PC-3 (cell line): ENCODE measurements around the gene JUNB. TPM values are rescaled to one million over a fixed set of nuclear protein-coding genes. Genes with fewer than 3 reads are reported as not detected.

Experiments
- ATAC-seq: fragments of 200-7000 bp; cut with Tn5 transposase; 2 replicates; pipeline ENCODE4 v1.9.1; 2020; ENCODE audit warnings: mild to moderate bottlenecking, moderate library complexity
- BruUV-seq: library from RNA; stranded (reverse); fragments of 400-500 nt; replicated peaks from 2 replicates; lab custom pipeline; 2021; lab: Mats Ljungman, UMichigan
- CTCF ChIA-PET: fragments of 300-600 bp; sonication (Branson Sonifier 250); formaldehyde crosslinking; loops from one replicate; lab custom pipeline; 2022; ENCODE audit warnings: antibody characterized with exemption; lab: Charles Lee
- POLR2A ChIA-PET: fragments of 300-600 bp; sonication (Branson Sonifier 250); formaldehyde crosslinking; loops from one replicate; lab custom pipeline; 2022; ENCODE audit warnings: antibody characterized with exemption; ENCODE audit not compliant: unreplicated experiment; lab: Charles Lee
- DNase-seq: peaks from one replicate; pipeline ENCODE4 v3.0.0-alpha.2; 2015
- H2AFZ ChIP-seq: fragments of 300-600 bp; sonication (generic); 2 replicates; pipeline ENCODE4 v1.6.0; 2016; ENCODE audit warnings: antibody characterized with exemption, low read length
- H3F3A ChIP-seq: fragments of 300-600 bp; sonication (generic); one replicate; pipeline ENCODE4 v1.6.0; 2017; ENCODE audit warnings: antibody characterized with exemption, low read length, control low read depth, mild to moderate bottlenecking; ENCODE audit not compliant: unreplicated experiment
- H3K27ac ChIP-seq: fragments of 300-600 bp; sonication (generic); 2 replicates; pipeline ENCODE4 v1.5.1; 2016; ENCODE audit warnings: mild to moderate bottlenecking, low read length
- H3K27me3 ChIP-seq: fragments of 300-600 bp; sonication (generic); 2 replicates; pipeline ENCODE4 v1.6.1; 2016; ENCODE audit warnings: low read length, mixed read lengths
- H3K36me3 ChIP-seq: fragments of 300-600 bp; sonication (generic); 2 replicates; pipeline ENCODE4 v1.6.1; 2016; ENCODE audit warnings: low read depth, mixed run types, low read length, mixed read lengths
- H3K4me1 ChIP-seq: fragments of 300-600 bp; sonication (generic); 2 replicates; pipeline ENCODE4 v1.5.1; 2016; ENCODE audit warnings: low read length; ENCODE audit not compliant: insufficient read depth
- H3K4me2 ChIP-seq: fragments of 300-600 bp; sonication (generic); 2 replicates; pipeline ENCODE4 v1.6.0; 2016; ENCODE audit warnings: low read length
- H3K4me3 ChIP-seq: fragments of 300-600 bp; sonication (generic); 2 replicates; pipeline ENCODE4 v1.5.1; 2016; ENCODE audit warnings: mild to moderate bottlenecking, low read length, mixed read lengths
- H3K79me2 ChIP-seq: fragments of 300-600 bp; sonication (generic); 2 replicates; pipeline ENCODE4 v1.6.1; 2017; ENCODE audit warnings: low read length, mixed read lengths
- H3K9ac ChIP-seq: fragments of 300-600 bp; sonication (generic); 2 replicates; pipeline ENCODE4 v1.6.0; 2016; ENCODE audit warnings: mild to moderate bottlenecking, low read length
- H3K9me2 ChIP-seq: fragments of 300-600 bp; sonication (generic); replicated peaks from 2 replicates; pipeline ENCODE4 v1.6.1; 2016; ENCODE audit warnings: mixed run types, low read length, mixed read lengths
- H3K9me3 ChIP-seq: fragments of 300-600 bp; sonication (generic); 2 replicates; pipeline ENCODE4 v1.6.1; 2016; ENCODE audit warnings: low read length, mixed read lengths
- H4K20me1 ChIP-seq: fragments of 300-600 bp; sonication (generic); 2 replicates; pipeline ENCODE4 v1.6.1; 2016; ENCODE audit warnings: low read length, mixed read lengths
- CTCF ChIP-seq: fragments of 300-600 bp; sonication (generic); conservative IDR thresholded peaks from 2 replicates; pipeline ENCODE4 v1.5.1; 2017; ENCODE audit warnings: antibody characterized with exemption, low read depth, mild to moderate bottlenecking, low read length
- EZH2 ChIP-seq: fragments of 300-600 bp; sonication (generic); IDR thresholded peaks from one replicate; pipeline ENCODE4 v1.6.1; 2017; ENCODE audit warnings: antibody characterized with exemption, mild to moderate bottlenecking, low read length; ENCODE audit not compliant: unreplicated experiment
- EZH2phosphoT487 ChIP-seq: fragments of 300-600 bp; sonication (generic); IDR thresholded peaks from 2 replicates; pipeline ENCODE4 v1.6.1; 2018; ENCODE audit warnings: mild to moderate bottlenecking, antibody characterized with exemption, low read length, borderline replicate concordance
- intact Hi-C: fragments of 100-400 bp; cut with micrococcal nuclease; formaldehyde crosslinking; loops from 2 replicates; pipeline ENCODE4 v1.9.0; 2023
- microRNA-seq: library from miRNA; unstranded; fragments of <30 nt; microRNA quantifications from one replicate; pipeline ENCODE4 v1.1.0, GENCODE V29; 2020; ENCODE audit not compliant: unreplicated experiment
- total RNA-seq: library from RNA; depleted of rRNA; stranded (reverse); fragments of >200 nt; gene quantifications from 2 replicates; pipeline ENCODE4 v1.2.3, GENCODE V29; 2014; rRNA removed

The JUNB gene
- total RNA-seq, 1 experiment from 2014 or later: 343 TPM

GRCh38 chr19:12841094-12841493, 49.8 kb downstream of the JUNB start:
- CTCF ChIA-PET: no interaction called here

GRCh38 chr19:12842511-12842910, 51.2 kb downstream of the JUNB start:
- Histone ChIP-seq H3K4me1 (peaks cover 24% of the 10 kb centered on the region), H3K27ac (no peak overlapping the region), H2AFZ (no peak overlapping the region), H3K9me2 (no peaks in the 10 kb centered on the region), H3K9ac (no peak overlapping the region), H3K27me3 (no peaks in the 10 kb centered on the region), H3K4me2 (no peak overlapping the region), H3K4me3 (no peak overlapping the region), H3K9me3 (no peaks in the 10 kb centered on the region), H3F3A (peaks cover 9% of the 10 kb centered on the region), H4K20me1 (0 out of 2 replicates have a peak, but pooled peaks cover 4% of the 10 kb centered on the region), H3K36me3 (no peaks in the 10 kb centered on the region), H3K79me2 (peaks cover 4% of the 10 kb centered on the region)
- intact Hi-C loops: no loop called here
- ATAC-seq (no peak), DNase-seq (no peak)
- no TSS peak for BruUV-seq
- ChIA-PET CTCF (no interaction called here), POLR2A (no interaction called here)
- TF ChIP-seq EZH2phosphoT487: no peak
- TF ChIP-seq EZH2: no peak

More at GRCh38 chr19:12841094-12841493, 49.8 kb downstream of the JUNB start:
- H3K4me3 ChIP-seq: no peak overlapping the region
- intact Hi-C loops: no loop called here
- H3K27me3 ChIP-seq: no peaks in the 10 kb centered on the region
- TF ChIP-seq EZH2: no peak
- TF ChIP-seq CTCF: no peak
- no peak for TF ChIP-seq EZH2phosphoT487
- POLR2A ChIA-PET: no interaction called here
- H3K9me2 ChIP-seq: no peaks in the 10 kb centered on the region
- no peak overlapping the region for H3K27ac ChIP-seq
- peaks cover 23% of the 10 kb centered on the region for H3K4me1 ChIP-seq
- peaks cover 4% of the 10 kb centered on the region for H3K79me2 ChIP-seq
- peaks cover 13% of the 10 kb centered on the region for H3F3A ChIP-seq
- H3K36me3 ChIP-seq: no peaks in the 10 kb centered on the region
- no peak overlapping the region for H3K9ac ChIP-seq
- H4K20me1 ChIP-seq: 0 out of 2 replicates have a peak, but pooled peaks cover 4% of the 10 kb centered on the region
- DNase-seq: no peak
- ATAC-seq: no peak
- no TSS peak for BruUV-seq
- no peak overlapping the region for H3K4me2 ChIP-seq
- H2AFZ ChIP-seq: no peak overlapping the region
- no peaks in the 10 kb centered on the region for H3K9me3 ChIP-seq

Small RNA genes within 50 kb of the gene (microRNA-seq; reads per million reads assigned to microRNA genes)
- not detected for gene MIR5684

Other genes with a start within 250 kb of the JUNB start
- gene ZNF564, start 240.0 kb upstream of the JUNB start, total RNA-seq: 3.8 and 6.0 TPM in 2 replicates
- gene ZNF490, start 180.7 kb upstream of the JUNB start, total RNA-seq: 6.9 and 10.7 TPM in 2 replicates
- gene ZNF791, start 180.6 kb upstream of the JUNB start, total RNA-seq: 15.8 and 26.3 TPM in 2 replicates
- 62.9 and 67.5 TPM in 2 replicates for gene MAN2B1, start 124.7 kb upstream of the JUNB start, total RNA-seq
- 39.5 and 53.5 TPM in 2 replicates for gene WDR83, start 124.7 kb upstream of the JUNB start, total RNA-seq
- 140 and 150 TPM in 2 replicates for gene DHPS, start 109.6 kb upstream of the JUNB start, total RNA-seq
- not detected in 2 replicates for gene GNG14, start 103.5 kb upstream of the JUNB start, total RNA-seq
- gene FBXW9, start 94.9 kb upstream of the JUNB start, total RNA-seq: 27.5 and 34.6 TPM in 2 replicates
- gene TNPO2, start 67.6 kb upstream of the JUNB start, total RNA-seq: 50.6 and 73.3 TPM in 2 replicates
- gene TRIR, start 56.8 kb upstream of the JUNB start, total RNA-seq: 497 and 841 TPM in 2 replicates
- gene GET3, start 54.0 kb upstream of the JUNB start, total RNA-seq: 251 and 264 TPM in 2 replicates
- 0.07 TPM in 1 of 2 replicates, not detected in the other for gene BEST2, start 39.7 kb upstream of the JUNB start, total RNA-seq
- gene HOOK2, start 15.9 kb upstream of the JUNB start, total RNA-seq: 95.2 and 95.7 TPM in 2 replicates
- 729 and 746 TPM in 2 replicates for gene PRDX2, start 10.3 kb downstream of the JUNB start, total RNA-seq
- not detected in 2 replicates for gene THSD8, start 10.6 kb downstream of the JUNB start, total RNA-seq
- gene RNASEH2A, start 15.1 kb downstream of the JUNB start, total RNA-seq: 118 and 120 TPM in 2 replicates
- 0.81 and 3.7 TPM in 2 replicates for gene RTBDN, start 43.1 kb downstream of the JUNB start, total RNA-seq
- 7.7 and 11.2 TPM in 2 replicates for gene MAST1, start 47.0 kb downstream of the JUNB start, total RNA-seq
- gene DNASE2, start 90.0 kb downstream of the JUNB start, total RNA-seq: 47.1 and 48.0 TPM in 2 replicates
- not detected in 2 replicates for gene KLF1, start 95.7 kb downstream of the JUNB start, total RNA-seq
- gene GCDH, start 99.7 kb downstream of the JUNB start, total RNA-seq: 37.4 and 38.6 TPM in 2 replicates
- 0.40 and 0.95 TPM in 2 replicates for gene SYCE2, start 127.8 kb downstream of the JUNB start, total RNA-seq
- 194 and 339 TPM in 2 replicates for gene FARSA, start 142.2 kb downstream of the JUNB start, total RNA-seq
- gene CALR, start 147.1 kb downstream of the JUNB start, total RNA-seq: 2,022 and 2,043 TPM in 2 replicates
- 389 and 418 TPM in 2 replicates for gene RAD23A, start 154.4 kb downstream of the JUNB start, total RNA-seq
- gene GADD45GIP1, start 165.7 kb downstream of the JUNB start, total RNA-seq: 219 and 352 TPM in 2 replicates
- 0.55 and 1.1 TPM in 2 replicates for gene DAND5, start 178.1 kb downstream of the JUNB start, total RNA-seq
- 43.3 and 75.8 TPM in 2 replicates for gene NFIX, start 204.0 kb downstream of the JUNB start, total RNA-seq